Gastrocnemius medialis (tissue), 4 donors: ENCODE data around the gene GNAS-AS1. TPM values are rescaled to one million over a fixed set of nuclear protein-coding genes. Genes with fewer than 3 reads are reported as not detected.

Experiments
- ATAC-seq, 2 donors: fragments of 150-250 bp; one replicate each; pipeline ENCODE4 v1.9.1; 2016
- DNase-seq, 2 donors: peaks; one replicate each; pipeline ENCODE4 v3.0.0-alpha.2; 2019
- H3K27ac ChIP-seq, 4 donors: fragments of 200-600 bp; sonication (generic); 1 replicate in 1 of 4; 2 replicates in 3 of 4; pipeline ENCODE4 v1.5.1; 2016 to 2018; ENCODE audit warnings: mild to moderate bottlenecking in 2 of 4, moderate library complexity in 1 of 4
- H3K27me3 ChIP-seq, 3 donors: fragments of 200-600 bp; sonication (generic) in 2 of 3; 1 replicate in 1 of 3; 2 replicates in 2 of 3; pipeline versions ENCODE4 v1.5.1 to v1.6.0; 2016 to 2019; ENCODE audit warnings: mild to moderate bottlenecking in 1 of 3, moderate library complexity in 1 of 3
- H3K36me3 ChIP-seq, 2 donors: fragments of 200-600 bp; sonication (generic) in 1 of 2; one replicate each; pipeline ENCODE4 v1.5.1; 2017 to 2018
- H3K4me1 ChIP-seq, 2 donors: fragments of 200-600 bp; sonication (generic) in 1 of 2; one replicate each; pipeline ENCODE4 v1.5.1; 2016 to 2017; ENCODE audit warnings: mild to moderate bottlenecking in 2 of 2
- H3K4me3 ChIP-seq, 4 donors: fragments of 200-600 bp; sonication (generic) in 3 of 4; 1 replicate in 1 of 4; 2 replicates in 3 of 4; pipeline ENCODE4 v1.5.1; 2016 to 2019; ENCODE audit warnings: mild to moderate bottlenecking in 2 of 4
- H3K9me3 ChIP-seq, 3 donors: fragments of 200-600 bp; sonication (generic) in 2 of 3; 1 replicate in 1 of 3; 2 replicates in 2 of 3; pipeline ENCODE4 v1.5.1; 2016 to 2019
- POLR2A ChIP-seq, 2 donors: fragments of 450-650 bp; IDR thresholded peaks; one replicate each; pipeline ENCODE4 v1.6.1; 2017; ENCODE audit warnings: antibody characterized with exemption in 2 of 2, mild to moderate bottlenecking in 2 of 2, moderate library complexity in 2 of 2
- in situ Hi-C, 4 donors: fragments of 200-750 bp; cut with MboI; loops; one replicate each; pipeline versions ENCODE4 v1.15.0 to v1.8.0; 2017; ENCODE audit warnings: low sequenced_read_pairs in 4 of 4
- intact Hi-C: fragments of 100-400 bp; cut with DNase I; formaldehyde crosslinking; loops from one replicate; pipeline ENCODE4 v1.15.1; 2023; ENCODE audit warnings: low total_unique reads
- total RNA-seq, 4 donors: library from RNA; depleted of rRNA; stranded (reverse); fragments of >200 nt; gene quantifications; one replicate each; pipeline versions ENCODE4 v1.1.0 to v1.2.3, GENCODE V29; 2016
- TF ChIP-seq, protein P1 (sequence below), 5 experiments: fragments of 450-650 bp in 3 of 5; fragments of 200-600 bp in 2 of 5; sonication (generic) in 2 of 5; IDR thresholded peaks in 4 of 5; conservative IDR thresholded peaks in 1 of 5; 1 replicate in 4 of 5; 2 replicates in 1 of 5; pipeline ENCODE4 v1.5.1; 2016 to 2019; ENCODE audit warnings: antibody characterized with exemption in 5 of 5, mild to moderate bottlenecking in 3 of 5, moderate library complexity in 3 of 5

GNAS-AS1 gene
- total RNA-seq, 4 donors from 2014 or later: not detected

DNA sequence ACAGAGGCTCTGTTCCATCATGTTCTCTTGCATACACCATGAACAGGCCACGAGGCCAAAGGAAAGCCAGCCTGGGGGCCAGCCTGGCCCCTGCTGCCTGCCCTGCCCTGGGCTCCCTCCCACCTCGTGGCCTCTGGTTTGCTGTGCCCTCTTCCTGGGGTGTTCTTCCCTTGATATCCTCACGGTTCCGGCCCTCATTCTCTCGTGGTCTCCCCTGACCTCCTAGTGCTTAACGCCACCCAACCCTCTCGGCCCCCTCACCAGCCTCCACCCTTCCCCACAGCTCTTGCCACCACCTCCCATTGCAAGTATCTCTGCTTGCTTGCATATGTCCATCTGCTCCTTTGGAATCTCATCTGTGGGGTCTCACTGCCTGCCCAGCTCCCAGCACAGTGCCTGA is 73.0 kb downstream of the GNAS-AS1 start:
- intact Hi-C loops (no loop called here), in situ Hi-C loops (no loop called here)
- Histone ChIP-seq H3K27me3 (no peaks in the 10 kb centered on the region), H3K36me3 (no peaks in the 10 kb centered on the region), H3K9me3 (no peaks in the 10 kb centered on the region), H3K4me3 (no peak overlapping the region), H3K4me1 (no peaks in the 10 kb centered on the region), H3K27ac (no peak overlapping the region)
- DNase-seq: no peak
- TF ChIP-seq POLR2A (IDR thresholded peaks at IDR 0.05): no peak
- TF ChIP-seq, protein P1, sequence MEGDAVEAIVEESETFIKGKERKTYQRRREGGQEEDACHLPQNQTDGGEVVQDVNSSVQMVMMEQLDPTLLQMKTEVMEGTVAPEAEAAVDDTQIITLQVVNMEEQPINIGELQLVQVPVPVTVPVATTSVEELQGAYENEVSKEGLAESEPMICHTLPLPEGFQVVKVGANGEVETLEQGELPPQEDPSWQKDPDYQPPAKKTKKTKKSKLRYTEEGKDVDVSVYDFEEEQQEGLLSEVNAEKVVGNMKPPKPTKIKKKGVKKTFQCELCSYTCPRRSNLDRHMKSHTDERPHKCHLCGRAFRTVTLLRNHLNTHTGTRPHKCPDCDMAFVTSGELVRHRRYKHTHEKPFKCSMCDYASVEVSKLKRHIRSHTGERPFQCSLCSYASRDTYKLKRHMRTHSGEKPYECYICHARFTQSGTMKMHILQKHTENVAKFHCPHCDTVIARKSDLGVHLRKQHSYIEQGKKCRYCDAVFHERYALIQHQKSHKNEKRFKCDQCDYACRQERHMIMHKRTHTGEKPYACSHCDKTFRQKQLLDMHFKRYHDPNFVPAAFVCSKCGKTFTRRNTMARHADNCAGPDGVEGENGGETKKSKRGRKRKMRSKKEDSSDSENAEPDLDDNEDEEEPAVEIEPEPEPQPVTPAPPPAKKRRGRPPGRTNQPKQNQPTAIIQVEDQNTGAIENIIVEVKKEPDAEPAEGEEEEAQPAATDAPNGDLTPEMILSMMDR (IDR thresholded peaks at IDR 0.05 in 4 of 5, conservative IDR thresholded peaks at IDR 0.05 in 1 of 5): no peak
- ATAC-seq: no peak

DNA sequence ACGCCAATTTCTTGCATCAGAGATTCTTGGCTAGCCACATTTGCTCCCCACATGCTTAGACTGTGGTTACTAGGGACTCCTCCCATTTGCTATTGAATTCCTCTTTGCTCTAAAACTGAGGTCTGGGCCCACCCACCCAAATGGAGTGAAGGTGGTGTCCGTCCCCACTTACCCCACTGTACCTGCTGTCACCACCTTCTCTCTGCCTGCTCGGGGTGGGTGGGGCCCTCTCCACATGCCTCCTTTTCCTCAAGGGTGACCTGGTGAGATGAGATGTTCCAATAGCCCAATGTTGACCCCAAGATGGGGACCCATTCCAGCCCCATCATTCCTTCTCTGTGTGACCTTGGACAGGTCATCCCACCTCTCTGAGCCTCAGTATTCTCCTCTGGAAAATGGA is 74.6 kb downstream of the GNAS-AS1 start:
- no peaks in the 10 kb centered on the region for H3K4me1 ChIP-seq
- H3K27me3 ChIP-seq: peaks cover 0 to under 1% (median 0%) of the 10 kb centered on the region in 3 donors
- in situ Hi-C loops: no loop called here
- no peak for ATAC-seq
- no peak overlapping the region for H3K27ac ChIP-seq
- H3K4me3 ChIP-seq: no peak overlapping the region
- TF ChIP-seq POLR2A (IDR thresholded peaks at IDR 0.05): no peak
- TF ChIP-seq, protein P1 (IDR thresholded peaks at IDR 0.05 in 4 of 5, conservative IDR thresholded peaks at IDR 0.05 in 1 of 5): no peak
- H3K9me3 ChIP-seq: no peaks in the 10 kb centered on the region
- H3K36me3 ChIP-seq: no peaks in the 10 kb centered on the region
- intact Hi-C loops: no loop called here
- no peak for DNase-seq

DNA sequence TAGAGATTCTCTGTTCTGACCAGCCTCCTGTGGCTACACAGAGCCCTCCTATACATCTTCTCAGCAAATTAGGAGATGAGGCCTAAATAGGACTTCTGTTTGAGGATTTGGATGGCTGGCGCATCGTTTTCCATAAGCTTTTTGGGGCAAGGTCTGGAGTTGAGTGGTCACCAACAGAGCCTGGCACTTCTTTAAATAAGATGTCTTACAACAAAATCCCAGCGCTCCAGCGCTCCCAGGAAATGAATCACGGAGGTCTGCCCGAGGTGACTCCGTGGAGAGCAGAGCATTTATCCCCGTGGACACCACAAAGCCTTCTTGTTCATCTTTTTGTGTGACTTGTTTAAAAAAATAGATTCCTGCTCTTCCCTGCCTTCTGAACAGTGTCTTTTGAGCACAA is 75.3 kb downstream of the GNAS-AS1 start:
- H3K27ac ChIP-seq: no peak overlapping the region
- TF ChIP-seq, protein P1 (IDR thresholded peaks at IDR 0.05 in 4 of 5, conservative IDR thresholded peaks at IDR 0.05 in 1 of 5): no peak
- no peak for TF ChIP-seq POLR2A (IDR thresholded peaks at IDR 0.05)
- DNase-seq: no peak
- intact Hi-C loops (no loop called here), in situ Hi-C loops (no loop called here)
- peaks cover 0 to 6% (median 0%) of the 10 kb centered on the region in 3 donors for H3K27me3 ChIP-seq
- H3K9me3 ChIP-seq: no peaks in the 10 kb centered on the region
- no peak for ATAC-seq
- H3K4me1 ChIP-seq: no peaks in the 10 kb centered on the region
- H3K4me3 ChIP-seq: no peak overlapping the region
- no peaks in the 10 kb centered on the region for H3K36me3 ChIP-seq

DNA sequence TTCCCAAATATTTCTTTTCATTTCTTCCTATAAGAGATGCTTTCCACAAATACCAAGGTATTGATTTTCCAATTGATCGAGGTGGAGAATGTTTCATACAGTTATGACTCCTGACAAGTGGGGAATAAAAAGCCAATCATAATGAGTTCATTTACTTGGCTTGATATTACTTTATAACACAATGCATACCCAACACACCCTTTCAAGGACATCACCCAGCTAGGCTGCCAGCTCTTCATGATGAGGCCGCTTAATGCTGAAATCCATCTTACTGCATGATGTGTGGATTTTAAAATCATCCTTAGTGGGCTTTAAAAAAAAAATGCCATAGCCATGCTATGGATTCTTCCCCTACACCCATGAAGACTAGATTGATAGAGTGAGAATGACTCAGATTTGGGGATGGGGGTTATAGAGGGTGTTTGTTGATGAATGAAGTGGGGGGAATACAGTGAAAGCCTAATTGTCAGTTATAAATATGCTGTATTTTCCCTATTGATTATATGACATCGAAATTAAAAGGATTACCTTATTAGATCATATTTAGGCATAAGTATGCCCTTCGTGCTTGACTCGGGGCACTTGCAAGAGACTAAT is 75.9 kb downstream of the GNAS-AS1 start:
- DNase-seq (no peak), ATAC-seq (no peak)
- H3K4me3 ChIP-seq: no peak overlapping the region
- peaks cover 0 to 8% (median 0%) of the 10 kb centered on the region in 3 donors for H3K27me3 ChIP-seq
- in situ Hi-C loops (no loop called here), intact Hi-C loops (no loop called here)
- no peak overlapping the region for H3K27ac ChIP-seq
- no peaks in the 10 kb centered on the region for H3K9me3 ChIP-seq
- no peaks in the 10 kb centered on the region for H3K4me1 ChIP-seq
- no peaks in the 10 kb centered on the region for H3K36me3 ChIP-seq
- TF ChIP-seq, protein P1 (IDR thresholded peaks at IDR 0.05 in 4 of 5, conservative IDR thresholded peaks at IDR 0.05 in 1 of 5): no peak
- no peak for TF ChIP-seq POLR2A (IDR thresholded peaks at IDR 0.05)

DNA sequence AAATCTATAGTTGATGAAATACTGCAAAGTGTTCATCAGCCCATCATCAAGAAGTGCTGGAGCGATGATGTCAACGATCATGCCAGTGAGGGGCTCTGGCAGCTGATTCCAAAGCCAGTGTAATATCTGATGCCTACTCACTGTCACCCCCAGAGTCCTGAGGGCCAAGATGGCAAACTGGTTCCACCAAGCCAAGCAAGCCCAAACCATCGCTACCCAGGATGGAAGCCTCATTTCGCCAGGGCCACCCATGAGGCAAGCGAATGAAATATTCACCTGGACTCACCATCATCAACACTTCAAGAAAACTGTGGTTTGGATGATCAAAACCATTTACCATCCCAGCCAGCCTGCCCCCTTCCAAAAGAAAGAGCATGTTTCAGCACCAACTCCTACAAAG is 76.5 kb downstream of the GNAS-AS1 start:
- in situ Hi-C loops (no loop called here), intact Hi-C loops (no loop called here)
- no peak for ATAC-seq
- TF ChIP-seq POLR2A (IDR thresholded peaks at IDR 0.05): no peak
- TF ChIP-seq, protein P1 (IDR thresholded peaks at IDR 0.05 in 4 of 5, conservative IDR thresholded peaks at IDR 0.05 in 1 of 5): no peak
- Histone ChIP-seq H3K9me3 (no peaks in the 10 kb centered on the region), H3K36me3 (no peaks in the 10 kb centered on the region), H3K27me3 (peaks cover 0 to 8% (median 0%) of the 10 kb centered on the region in 3 donors), H3K27ac (no peak overlapping the region), H3K4me1 (no peaks in the 10 kb centered on the region), H3K4me3 (no peak overlapping the region)
- DNase-seq: no peak
